NCI-H187 treated with DMSO at 0.1 percent for 48 hours (cell line): ENCODE measurements around the gene SLC31A1.
"Not testable (repeated sequence)": the region's sequence is repeated elsewhere in the genome, so short reads cannot be mapped to it uniquely, and the experiment has no call there.

Source experiments
- DNase-seq: peaks from one replicate; lab custom pipeline; 2025; lab: John Stamatoyannopoulos, UW

The SLC31A1 gene

GRCh38 chr9:113220467-113221002 lies 809 bp upstream of the SLC31A1 start:
- DNase-seq: no peak

GRCh38 chr9:113221800-113222481 lies 597 bp downstream of the SLC31A1 start:
- no peak for DNase-seq

GRCh38 chr9:113222482-113222841 lies 1.1 kb downstream of the SLC31A1 start:
- no peak for DNase-seq

GRCh38 chr9:113223963-113224362 lies 2.6 kb downstream of the SLC31A1 start:
- DNase-seq: no peak

DNA sequence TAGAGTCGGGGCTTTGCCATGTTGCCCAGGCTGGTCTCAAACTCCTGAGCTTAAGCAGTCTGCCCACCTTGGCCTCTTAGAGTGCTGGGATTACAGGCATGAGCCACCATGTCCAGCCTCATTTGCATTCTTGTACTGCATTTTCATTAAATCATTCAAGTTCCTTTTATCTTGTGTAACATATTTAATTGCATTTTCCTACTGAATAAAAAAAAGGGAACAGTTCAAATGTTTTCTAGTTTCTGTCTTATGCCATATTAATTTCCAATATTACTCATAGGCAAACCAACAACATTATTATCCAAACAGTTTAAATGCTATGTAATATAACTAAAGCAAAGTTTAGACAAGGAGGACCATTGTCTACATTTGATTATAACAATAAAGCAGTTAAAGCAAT lies 6.1 kb downstream of the SLC31A1 start:
- DNase-seq: no peak

DNA sequence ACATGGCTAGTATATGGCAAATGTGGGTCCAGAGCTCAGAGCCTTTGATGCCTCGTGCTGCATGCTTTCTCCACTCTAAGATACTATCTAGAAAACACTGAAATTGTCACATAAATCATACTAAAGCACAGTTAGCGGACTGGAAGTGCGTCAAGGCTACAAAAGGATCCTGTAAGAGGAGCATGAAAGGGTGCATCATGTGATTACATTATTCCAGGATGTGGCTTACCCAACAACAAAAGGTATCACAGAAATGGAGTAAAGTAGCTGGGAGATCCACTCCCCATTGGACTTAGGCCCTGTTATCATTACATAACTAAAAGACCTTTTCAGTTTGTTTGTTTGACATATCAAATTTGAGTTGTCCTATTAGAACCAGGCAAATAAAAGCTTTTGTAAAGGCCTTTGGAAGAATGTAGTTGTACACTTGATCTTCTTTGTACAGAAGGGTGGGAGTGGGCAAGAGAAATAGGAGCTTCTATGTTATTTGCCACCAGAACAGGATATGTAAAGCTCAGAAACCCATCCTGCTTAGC lies 6.9 kb downstream of the SLC31A1 start:
- peak; percentile 2 for DNase-seq

DNA sequence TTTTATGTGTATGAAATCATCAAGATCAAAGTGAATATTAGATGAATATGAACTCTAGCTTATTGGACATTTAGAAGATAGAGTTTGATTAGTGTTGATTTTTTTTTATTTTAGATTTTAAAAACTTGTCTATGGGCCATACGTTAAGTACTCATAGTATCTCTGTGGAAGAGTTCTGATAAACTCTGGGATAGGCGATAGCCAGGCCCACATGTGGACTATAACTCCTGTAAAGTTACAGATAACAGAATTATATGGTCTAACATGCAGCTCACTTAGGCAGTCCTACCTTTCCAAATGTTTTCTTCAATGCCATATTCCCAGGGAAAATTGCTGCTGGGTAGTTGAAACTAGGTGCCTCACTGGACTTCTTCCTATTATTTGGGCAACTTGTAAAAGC lies 10.4 kb downstream of the SLC31A1 start:
- DNase-seq: no peak

DNA sequence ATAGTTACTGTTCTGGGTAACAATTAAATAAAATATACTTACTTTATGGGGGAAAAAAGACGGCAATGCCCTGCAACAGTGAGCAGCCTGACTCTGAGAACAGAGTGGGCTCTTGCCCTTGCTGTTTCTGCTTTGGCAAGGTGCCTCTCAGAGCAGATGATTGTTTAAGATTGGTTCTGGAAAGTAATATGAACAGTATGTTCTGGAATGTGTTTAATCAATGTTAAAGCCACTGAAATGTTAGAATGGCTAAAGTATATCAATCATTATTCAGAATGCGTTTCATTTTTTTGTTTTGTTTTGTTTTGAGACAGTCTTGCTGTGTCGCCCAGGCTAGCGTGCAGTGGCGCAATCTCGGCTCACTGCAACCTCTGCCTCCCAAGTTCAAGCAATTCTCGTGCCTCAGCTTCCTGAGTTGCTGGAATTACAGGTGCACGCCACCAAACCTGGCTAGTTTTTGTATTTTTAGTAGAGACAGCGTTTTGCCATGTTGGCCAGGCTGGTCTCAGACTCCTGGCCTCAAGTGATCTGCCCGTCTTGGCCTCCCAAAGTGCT lies 14.4 kb downstream of the SLC31A1 start:
- not testable (repeated sequence) for DNase-seq

DNA sequence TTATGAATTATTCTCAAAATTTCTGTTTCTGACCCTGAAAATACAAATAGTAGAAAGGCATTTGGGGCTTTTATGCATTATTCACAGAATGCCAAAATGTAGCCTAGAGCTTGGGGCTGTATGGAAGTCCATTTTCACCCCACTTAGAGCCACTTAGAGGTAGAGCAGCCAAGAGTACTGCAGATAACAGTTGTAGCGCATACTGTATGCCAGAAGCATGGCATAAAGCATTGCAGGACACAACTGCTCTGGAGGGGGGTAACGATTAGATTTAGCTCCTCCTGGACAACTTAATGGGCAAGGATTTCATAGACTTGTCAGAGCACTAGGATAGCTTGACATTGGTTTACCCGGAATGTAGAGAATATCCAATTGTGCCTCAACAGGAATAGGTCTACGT lies 15.7 kb downstream of the SLC31A1 start:
- DNase-seq: no peak

- DNase-seq: no peak
Observed at GRCh38 chr9:113238202-113238858, 17.0 kb downstream of the SLC31A1 start.

- DNase-seq: no peak
Observed at GRCh38 chr9:113238859-113239232, 17.5 kb downstream of the SLC31A1 start.

- DNase-seq: no peak
Observed at GRCh38 chr9:113241161-113241560, 19.8 kb downstream of the SLC31A1 start.

DNA sequence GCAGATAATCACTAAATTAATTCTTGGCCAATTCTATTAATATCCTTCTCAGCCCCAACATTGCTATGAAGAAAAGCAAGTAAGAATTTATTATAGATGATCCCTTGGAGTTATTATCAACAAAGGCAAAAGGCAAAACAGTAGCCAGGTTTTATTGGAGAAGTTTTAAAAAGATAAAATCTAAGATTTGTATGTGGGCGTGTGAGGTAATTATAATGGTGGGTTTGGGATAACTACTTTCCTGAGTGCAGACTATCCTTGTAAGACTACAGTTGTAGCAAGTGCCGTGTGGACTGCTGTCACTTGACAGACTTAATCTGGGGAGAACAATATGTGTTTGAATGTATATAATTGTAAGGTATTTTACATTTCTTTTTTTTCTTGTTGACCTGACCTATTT lies 23.2 kb downstream of the SLC31A1 start:
- DNase-seq: no peak

DNA sequence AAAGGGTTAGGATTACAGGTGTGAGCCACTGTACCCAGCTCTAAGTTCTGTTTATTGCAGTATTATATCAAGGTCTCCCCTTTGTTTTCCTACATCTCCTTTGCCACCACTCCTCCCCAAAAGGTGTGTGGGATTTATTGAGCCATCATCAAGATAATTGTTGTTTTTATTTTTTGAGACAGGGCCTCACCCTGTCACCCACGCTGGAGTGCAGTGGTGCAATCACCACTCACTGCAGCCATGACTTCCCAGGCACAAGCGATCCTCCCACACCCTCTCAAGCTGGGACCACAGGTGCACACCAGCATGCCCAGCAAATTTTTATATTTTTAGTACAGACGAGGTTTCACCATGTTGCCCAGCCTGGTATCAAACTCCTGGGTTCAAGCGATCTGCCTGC lies 24.6 kb downstream of the SLC31A1 start:
- DNase-seq: no peak

- no peak for DNase-seq
Observed at GRCh38 chr9:113246928-113247327, 25.6 kb downstream of the SLC31A1 start.

GRCh38 chr9:113247640-113248039 lies 26.3 kb downstream of the SLC31A1 start:
- DNase-seq: no peak

DNA sequence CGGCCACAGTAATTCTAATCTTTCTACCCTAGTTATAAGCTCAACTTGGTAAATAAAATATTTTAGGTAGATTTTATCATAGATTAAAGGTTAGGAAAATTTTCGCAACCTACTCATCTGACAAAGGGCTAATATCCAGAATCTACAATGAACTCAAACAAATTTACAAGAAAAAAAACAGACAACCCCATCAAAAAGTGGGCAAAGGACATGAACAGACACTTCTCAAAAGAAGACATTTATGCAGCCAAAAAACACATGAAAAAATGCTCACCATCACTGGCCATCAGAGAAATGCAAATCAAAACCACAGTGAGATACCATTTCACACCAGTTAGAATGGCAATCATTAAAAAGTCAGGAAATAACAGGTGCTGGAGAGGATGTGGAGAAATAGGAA lies 28.3 kb downstream of the SLC31A1 start:
- not testable (repeated sequence) for DNase-seq

GRCh38 chr9:113250807-113251206 lies 29.5 kb downstream of the SLC31A1 start:
- DNase-seq: no peak

DNA sequence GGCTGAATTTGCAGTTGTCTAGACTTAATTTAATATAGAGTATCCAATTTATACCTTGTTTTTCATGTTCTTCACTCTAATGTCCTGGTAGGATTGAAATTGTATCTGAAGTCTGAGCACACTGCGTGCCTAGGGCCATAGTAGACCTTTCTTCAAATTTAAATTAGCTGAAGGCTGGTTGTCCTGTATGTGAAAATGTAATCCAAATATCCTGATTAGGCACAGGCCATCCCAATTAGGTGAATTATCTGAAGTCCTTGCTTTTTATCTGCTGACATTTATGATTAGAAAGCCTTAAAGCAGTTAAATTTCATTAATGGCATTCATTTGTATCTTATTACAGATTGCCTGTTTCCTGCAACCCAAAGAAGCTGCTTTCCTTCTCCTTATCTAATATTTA lies 33.6 kb downstream of the SLC31A1 start:
- no peak for DNase-seq

GRCh38 chr9:113255438-113255837 lies 34.1 kb downstream of the SLC31A1 start:
- DNase-seq: no peak

DNA sequence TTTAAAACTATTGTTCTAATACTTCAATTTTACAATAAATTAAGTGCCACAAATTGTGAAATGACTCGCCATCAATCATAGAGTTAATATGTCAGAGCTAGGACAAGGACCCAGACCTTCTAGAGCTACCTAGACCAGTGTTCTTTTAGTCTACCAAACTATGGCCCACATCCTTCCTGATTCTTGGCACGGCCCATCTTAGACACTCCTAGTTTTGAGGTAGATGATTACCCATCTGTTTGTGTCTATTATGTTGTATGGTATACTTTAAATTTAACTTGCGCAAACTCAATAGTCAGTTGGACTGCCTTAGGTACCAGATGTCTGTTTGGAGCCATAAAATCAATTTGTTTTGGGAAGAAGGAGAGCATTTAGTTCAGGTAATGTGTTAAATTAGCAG lies 36.5 kb downstream of the SLC31A1 start:
- DNase-seq: no peak

GRCh38 chr9:113258282-113258681 lies 36.9 kb downstream of the SLC31A1 start:
- no peak for DNase-seq
